Superior temporal gyrus (tissue), 1 donor: ENCODE data around the gene URB1.
"Not testable (repeated sequence)": the region's sequence is repeated elsewhere in the genome, so short reads cannot be mapped to it uniquely, and the experiment has no call there.

Experiments used
- DNase-seq: peaks from one replicate; pipeline ENCODE4 v3.0.0-alpha.2; 2016; ENCODE audit errors: extremely low spot score

The URB1 gene

DNA sequence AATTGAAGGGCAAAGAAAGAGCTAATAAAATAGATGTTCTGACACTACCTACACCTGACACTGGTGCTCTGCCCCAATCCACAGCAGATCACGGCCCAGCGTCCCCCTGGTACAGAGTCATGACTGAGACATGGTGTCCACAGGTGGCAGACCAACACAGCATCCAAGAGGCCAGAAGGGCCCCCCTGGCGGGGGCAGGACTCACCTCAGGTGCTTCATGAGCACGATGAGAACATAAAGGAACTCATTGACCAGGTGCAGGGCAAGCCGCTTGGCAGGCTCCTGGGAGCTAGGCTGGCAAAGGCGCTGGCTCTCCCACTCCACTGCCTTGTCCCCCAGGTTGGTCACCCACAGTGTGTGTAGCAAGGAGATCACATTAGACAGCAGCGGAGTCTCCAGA is 73.8 kb downstream of the URB1 start:
- no peak for DNase-seq

DNA sequence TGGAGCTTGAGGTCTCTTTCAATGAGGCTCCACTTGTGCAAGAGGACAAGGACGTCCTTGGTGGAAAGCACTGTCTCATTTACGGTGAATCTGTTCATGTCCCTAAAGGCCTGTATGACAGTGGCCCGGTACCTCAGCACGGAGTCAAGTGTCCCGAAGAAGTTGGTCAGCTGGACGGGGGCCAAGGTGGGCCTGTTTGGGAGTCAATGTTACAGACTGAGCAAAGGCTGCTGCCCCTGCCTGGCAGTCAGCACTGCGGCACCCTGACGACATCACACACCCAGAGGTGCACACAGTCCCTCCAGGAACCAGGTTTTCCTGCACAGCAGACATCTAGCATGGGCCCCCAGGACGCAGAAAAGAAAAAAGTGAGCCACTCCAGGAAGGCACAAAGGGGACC is 75.1 kb downstream of the URB1 start:
- no peak for DNase-seq

DNA sequence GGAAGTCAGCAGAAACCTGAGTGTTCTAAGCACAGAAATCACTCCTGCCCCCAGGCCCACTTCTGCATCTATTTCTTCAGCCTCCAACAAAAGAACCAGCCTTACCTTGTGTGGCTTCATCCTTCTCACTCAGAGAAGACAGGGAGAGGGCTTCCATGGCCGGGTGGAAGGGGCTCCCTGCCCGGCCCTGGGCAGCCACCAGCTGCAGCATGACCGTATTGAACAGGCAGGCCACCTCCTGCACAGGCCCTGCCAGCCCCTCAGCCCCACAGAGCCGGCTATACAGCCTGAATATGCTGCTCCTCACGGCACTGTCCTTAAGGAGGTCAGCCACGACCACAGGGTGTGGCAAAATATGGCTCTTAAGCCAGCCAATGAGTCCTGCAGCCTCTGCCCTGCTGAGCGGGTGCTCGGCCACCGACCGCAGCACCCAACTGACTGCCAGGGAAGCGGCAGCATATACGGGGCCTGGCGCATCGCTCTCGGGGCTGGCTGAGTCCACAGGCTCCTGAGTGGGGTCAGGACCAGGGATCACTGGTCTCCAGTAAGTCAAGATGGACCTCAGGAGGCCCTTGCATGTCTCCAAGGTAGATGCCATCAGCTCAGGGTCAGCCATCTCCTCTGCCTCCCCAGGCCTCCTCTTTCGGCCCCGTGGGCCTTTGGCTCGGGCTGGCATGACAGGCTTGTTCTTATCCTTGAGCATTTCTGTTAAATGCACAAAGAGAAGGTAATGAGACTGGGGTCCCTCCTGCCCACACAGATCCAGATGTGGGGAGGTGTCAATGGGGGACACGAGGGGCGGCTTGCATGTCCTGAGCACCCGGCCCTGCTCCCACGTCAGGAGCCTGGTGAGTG is 76.2 kb downstream of the URB1 start:
- DNase-seq = no peak

DNA sequence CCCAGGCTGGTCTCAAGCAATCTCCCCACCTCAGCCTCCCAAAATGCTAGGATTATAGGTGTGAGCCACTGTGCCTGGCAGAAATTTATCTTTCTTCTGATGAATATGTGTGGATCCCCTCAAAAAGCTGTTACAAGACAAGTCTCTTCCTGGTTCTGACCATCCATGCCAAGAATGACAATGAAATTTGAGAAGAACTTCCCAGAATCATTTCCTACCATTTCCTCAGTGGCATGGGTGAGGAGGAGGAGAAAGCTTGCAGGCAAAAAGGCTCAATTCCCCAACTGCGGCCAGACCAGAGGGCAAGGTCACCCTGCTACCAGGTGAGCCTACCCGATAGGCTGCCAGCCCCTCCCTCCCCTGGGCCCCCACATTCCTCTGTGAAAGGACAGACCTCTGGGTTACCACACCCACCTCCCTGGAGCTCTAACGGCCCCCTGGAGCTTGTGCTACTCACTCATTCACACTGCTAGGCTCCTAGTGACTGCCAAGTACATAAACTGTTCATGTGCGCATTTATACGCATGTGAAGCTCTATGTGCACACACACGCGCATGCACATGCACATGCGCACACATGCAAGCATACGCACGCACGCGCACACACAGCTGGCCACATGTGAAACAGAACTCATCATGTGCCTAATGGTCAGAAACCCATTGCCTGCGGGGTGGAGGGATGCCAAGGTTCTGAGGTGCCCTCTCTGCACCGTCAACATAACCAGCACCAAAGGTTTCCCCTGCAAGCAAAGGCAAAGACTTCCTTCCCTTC is 77.1 kb downstream of the URB1 start:
- no peak for DNase-seq

DNA sequence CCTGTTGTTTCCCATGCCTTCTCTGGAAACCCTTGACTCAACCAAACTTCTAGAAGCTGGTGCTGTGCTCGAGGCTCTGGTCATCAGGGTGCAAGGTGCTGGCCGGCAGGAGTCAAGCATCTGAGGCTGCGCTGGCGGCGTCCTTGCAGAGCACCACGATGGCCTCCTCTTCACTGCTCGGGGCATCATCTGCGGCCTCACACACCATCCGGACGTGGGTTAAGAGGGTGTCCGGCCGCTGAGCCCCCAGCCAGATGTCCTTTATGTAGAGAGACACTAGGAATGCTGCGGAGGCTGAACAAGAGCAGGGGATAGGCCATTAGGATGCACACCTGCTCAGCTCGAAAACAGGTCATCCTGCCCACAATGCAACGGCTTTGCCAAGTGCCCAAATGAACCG is 78.0 kb downstream of the URB1 start:
- no peak for DNase-seq

DNA sequence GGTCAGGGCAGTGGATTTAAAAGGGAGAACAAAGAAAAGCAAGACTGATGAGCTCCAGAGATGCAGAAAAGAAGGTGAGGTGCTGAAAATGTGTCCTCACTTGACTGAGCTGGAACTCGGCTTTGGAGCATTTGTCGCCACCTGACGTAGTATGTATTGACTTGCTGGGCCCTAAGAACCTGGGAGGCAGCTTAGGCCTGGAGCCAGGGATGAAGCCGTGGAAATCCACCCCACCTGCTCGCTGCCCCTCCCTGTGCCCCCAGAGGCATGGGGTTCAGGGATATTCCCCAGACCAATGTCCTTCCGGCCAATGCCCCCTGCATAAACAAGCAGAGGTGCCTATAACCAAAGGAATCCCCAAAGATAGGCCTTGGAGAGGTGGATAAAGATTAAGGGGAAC is 79.8 kb downstream of the URB1 start:
- DNase-seq = no peak

DNA sequence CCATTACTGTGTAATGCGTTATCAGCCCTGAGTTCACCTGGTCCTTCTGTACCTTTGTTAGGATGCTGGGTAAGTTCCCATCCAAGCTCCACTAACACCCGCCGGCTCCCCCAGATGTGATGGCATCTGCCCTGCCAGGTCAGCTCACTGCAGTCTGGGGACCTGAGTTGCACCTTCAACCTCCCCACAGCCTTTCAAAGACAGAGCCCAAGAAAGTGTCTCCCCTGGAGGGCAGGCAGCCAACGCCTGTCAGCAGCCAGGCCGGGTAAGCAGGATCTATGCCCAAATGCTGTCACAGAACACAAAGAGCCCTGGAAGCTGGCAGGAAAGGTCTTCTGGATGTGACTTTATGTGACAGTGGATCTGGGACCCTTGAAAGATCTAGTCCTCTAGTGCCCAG is 80.5 kb downstream of the URB1 start:
- no peak for DNase-seq

DNA sequence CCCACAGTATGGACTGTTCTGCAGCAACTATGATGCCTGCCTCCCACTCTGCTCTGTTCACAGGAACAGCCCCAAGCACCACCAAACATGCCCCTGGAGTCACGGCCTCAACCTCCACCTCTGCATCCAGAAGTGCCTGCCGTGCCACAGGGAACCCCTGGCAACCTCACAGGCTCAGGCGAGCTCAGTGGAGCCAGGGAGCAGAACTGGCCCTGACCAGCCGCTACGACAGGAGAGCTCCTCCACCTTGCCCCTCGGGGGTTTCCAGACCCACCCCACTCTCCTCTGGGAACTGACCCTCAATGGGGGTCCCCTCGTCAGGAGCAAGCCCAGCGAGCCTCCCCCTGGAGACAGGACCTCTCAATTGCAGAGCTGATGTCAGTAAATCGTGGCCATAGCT is 81.2 kb downstream of the URB1 start:
- DNase-seq = no peak

DNA sequence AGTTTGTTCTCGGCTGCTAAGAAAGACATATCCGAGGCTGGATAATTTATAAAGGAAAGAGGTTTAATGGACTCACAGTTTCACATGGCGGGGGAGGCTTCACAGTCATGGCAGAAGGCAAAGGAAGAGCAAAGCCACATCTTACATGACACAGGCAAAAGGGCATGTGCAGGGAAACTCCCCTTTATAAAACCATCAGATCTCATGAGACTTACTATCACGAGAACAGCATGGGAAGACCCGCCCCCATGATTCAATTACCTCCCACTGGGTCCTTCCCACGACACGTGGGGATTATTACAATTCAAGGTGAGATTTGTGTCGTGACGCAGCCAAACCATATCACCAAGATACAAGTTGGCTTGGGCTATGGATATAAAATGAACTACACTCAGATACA is 81.8 kb downstream of the URB1 start:
- DNase-seq = not testable (repeated sequence)

DNA sequence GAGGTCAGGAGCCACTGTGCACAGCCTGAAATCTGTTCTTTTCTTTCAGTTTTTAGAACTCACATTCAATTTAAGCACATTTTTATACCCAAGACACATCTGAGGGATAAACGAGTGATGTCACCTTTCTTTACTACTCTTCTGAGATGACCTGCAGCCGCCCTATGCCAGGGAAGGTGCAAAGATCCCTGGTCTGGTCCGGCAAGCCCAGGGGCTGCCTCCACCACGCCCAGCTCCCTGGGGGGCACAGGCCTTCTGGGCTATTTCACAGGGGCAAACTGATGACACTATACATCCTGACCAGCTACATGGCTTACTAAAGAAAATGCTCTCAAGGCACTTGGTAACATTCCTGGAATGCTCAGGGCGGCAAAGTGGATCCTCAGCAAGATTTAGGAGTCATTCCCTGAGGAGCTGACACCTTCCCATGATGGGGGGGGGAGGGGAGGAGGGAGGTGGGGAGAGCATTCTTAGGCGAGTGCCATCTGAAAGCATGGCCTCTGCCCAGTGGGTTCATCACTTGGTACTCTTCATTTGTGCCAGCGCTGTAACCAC is 82.8 kb downstream of the URB1 start:
- DNase-seq = no peak

DNA sequence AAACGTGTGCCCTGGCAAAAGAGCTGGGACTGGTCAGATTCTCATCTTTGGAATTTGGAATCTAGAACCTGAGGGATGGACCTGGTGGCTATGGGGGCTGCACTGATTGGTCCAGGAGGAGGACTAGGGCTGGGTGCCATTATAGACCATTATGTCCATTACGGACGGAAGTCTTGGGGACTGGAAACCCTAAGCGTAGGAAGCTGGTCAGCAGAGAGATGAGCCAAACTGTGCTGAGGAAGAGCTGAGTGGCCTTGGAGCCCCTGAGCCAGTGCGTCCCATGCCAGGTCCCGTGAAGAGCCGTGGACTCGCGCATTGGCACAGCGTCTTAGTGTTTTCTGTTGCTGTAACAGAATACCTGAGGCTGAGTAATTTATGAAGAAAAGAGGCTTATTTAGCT is 84.1 kb downstream of the URB1 start:
- no peak for DNase-seq

DNA sequence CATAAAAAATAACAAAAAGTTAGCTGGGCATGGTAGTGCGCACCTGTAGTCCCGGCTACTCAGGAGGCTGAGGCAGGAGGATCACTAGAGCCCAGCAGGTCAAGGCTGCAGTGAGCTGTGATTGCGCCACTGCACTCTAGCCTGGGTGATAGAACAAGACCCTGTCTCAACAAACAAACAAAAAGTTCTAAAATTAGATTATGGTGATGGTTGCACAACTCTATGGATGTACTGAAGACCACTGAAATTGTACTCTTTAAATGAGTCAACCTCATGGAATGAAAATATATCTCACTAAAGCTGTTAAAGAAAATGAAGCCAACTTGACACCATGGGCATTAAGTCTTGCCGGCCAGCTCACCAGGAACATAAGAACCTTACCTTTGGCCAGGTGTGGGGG is 85.1 kb downstream of the URB1 start:
- DNase-seq = no peak

DNA sequence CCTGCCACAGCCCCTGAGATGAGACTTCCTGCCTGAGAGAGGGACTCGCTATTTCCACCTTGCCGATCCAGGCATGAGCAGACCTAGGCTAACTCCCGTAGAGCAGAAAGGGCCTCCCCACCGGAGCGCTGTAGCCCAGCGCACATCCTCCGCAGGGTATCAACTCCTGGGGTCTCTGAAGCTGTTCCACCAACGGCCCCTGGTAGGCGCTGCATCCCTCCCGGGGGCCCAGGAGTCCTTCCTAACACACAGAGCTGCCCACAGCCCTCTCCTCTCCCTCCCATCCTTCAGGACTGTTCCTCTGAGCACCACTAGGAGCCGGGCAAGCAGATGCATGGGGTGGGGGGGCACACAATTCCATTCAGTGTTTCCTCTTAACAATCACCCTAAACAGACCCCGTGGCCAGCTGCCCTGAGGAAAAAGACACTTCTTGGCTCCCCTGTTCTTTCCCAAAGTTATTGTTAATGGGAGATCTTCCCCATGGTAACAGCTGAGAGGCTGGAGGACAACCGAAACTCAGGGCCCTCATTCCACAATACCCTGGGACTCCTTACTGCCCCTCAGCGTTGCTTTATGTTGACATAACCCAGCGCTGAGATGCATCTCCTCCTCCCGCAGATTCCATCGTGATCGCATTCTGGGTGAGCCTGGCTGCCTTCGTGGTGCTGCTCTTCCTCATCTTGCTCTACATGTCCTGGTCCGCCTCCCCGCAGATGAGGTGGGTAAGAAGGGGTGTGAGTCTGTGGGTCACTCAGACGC is 86.6 kb downstream of the URB1 start:
- DNase-seq = peak; percentile 82

DNA sequence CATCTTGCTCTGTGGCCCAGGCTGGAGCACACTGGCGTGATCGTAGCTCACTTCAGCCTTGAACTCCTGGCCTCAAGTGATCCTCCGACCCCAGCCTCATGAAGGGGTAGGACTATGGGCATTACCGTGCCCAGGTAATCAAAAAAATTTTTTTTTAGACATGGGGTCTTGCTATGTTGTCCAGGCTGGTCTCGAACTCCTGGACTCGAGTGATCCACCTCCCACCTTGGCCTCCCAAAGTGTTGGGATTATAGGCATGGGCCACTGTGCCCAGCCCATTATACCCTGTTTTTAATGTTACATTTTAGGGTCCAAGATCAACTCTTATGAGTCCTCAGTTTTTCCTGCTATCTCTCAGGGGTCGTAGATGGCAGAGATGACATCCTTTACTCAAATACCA is 87.8 kb downstream of the URB1 start:
- no peak for DNase-seq

DNA sequence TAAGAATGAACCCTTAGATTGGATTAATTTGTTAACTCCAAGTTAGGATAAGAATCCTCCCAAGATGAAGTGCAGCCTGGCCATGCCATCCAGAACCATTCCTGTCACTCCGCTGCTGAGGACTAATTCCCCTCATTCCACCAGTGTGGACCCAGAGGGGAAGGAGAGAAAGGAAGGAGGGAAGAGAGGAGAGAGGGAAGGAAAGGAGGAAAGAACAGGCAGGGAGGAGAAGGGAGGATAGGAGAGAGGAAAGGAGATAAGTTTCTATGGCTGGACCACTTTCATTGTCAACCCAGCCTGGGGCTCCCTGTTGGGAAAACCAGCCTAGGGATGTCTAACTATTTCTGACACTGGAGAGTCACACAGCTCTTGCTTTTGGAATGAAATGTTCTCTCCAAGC is 89.4 kb downstream of the URB1 start:
- no peak for DNase-seq

DNA sequence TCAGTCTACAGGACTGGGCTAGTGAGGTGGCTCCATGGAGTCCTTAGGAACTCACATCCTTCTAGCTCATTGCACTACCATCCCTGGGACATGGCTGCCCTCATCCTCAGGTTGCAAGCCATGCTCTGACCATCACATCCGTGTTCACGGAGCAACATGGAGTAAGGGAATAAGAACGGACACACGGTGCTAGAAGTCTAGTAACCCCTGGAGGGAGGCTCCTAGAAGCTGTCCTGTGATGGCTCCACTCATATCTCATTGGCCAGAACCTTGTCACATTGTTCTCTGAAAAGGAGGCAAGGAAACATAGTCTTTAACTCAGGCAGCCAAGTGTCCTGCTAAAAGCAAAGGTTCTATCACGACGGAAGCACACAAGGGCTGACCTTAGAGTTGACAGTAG is 90.3 kb downstream of the URB1 start:
- no peak for DNase-seq

DNA sequence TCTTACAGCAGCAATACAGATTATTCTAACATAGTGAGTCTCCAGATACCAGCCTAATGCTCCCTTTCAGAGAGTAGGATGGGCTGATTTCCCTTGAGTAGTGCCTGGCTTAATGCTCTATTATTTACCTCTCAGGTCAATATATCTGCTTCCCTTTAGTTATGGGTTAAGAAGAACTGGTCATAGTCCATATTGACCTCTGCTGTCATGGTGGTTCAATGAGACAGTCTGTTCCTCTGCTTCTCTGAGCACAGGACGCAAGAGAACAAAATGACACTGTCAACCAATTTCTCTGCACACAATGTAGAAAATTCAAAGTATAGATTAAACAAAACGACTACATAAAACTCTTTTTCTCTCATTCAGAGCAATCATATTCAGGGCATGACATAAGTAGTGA is 91.2 kb downstream of the URB1 start:
- no peak for DNase-seq

DNA sequence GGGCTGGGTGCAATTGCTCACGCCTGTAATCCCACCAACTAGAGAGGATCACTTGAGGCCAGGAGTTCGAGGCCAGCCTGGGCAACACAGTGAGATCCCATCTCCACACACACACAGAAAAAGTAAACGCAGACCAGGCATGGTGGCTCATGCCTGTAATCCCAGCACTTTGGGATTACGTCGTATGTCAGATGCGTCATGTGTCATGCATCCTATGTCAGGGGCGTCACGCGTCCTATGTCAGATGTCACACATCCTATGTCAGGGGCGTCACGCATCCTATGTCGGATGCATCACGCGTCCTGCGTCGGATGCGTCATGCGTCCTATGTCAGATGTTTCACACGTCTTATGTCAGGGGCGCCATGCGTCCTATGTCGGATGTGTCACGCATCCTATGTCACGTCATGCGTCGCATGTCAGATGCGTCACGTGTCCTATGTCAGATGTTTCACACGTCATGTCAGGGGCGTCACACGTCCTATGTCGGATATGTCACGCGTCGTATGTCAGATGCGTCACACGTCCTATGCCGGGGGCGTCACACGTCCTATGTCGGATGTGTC is 92.6 kb downstream of the URB1 start:
- no peak for DNase-seq

DNA sequence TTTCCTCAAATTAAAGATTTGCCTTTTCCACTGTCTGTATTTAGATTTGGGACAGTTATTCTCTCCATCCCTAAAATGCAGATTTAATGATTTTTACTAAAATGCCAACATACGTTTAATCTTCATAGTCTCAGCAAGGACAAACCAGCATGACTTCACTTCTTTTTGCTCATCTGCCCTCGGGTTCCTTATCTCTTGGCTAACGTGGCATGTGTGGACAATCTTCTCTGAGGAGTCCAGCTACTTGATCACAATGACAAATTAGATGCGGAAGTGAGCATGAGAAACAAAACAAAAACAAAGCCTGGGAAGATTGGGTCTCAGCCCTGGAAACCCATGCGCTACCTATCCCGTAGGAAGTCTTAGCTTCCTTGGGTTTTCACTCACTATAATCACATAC is 93.1 kb downstream of the URB1 start:
- no peak for DNase-seq

DNA sequence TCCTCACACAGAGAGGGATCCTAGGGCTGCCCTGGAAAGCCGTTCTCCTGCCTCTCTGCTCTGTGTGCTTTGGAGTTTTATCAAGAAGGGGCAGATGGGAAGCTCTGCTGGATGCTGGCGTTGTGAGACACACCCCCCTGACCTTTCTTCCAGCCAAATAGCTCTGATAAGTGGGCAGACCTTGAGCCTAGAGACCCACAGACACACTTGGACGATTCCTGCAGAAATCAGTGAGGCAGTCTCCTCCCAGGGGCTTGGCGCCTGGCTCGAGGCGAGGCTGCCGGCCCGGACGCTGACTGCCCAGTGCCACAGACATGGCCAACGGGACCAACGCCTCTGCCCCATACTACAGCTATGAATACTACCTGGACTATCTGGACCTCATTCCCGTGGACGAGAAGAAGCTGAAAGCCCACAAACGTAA is 94.1 kb downstream of the URB1 start, which contains the start of gene MRAP:
TSS of gene MRAP (plus strand) at position 198 of the 424 bp plus-strand sequence. CDS start at position 315, 117 bp downstream.
- DNase-seq = no peak

DNA sequence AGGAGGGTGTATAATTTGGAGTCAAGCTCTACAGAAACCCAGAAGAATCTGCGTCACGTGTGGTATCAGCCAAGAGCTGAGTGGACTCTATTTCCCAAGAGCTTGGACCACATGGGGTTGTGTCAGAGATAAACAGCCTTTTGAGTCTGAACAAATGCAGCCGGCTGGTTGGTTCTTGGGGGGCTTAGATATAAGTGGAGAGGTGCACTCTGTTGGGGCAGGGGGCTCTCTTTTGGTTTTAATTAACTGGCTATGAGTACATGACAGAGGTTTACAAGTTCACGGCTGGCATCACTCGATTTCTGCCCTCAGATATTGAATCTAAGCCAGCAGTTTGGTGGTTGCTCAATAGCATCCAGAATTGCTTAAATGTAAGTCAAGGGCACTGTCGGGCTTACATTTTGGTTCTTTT is 94.7 kb downstream of the URB1 start:
- DNase-seq = no peak

DNA sequence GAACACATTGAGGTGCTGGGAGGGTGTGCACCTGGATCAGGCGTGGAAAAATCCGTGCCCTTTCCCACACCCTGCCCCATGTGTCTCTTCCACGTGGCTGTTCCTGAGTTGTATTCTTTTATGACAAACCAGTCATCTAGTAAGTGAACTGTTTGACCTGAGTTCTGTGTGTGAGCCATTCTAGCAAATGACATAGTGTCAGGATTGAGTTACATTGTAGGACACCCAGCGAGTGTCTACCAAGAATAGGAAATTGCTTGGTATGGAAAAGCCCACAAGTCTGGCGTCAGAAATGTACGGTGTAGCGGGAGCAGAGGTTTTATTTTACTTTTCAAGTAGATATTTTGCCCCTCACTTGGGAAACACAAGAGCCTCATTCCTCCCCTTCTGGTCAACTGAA is 95.4 kb downstream of the URB1 start:
- DNase-seq = no peak
